ENCODE results near the gene HMCN1. TPM values are rescaled to one million over a fixed set of nuclear protein-coding genes. Genes with fewer than 3 reads are reported as not detected.

Gene HMCN1
- total RNA-seq, 4 donors from 2014 or later, result 53.0 to 87.9 (median 76.8) TPM

- Histone ChIP-seq H3K36me3 (no peaks in the 10 kb centered on the region), H3K9me3 (peaks cover 0 to 9% (median 0%) of the 10 kb centered on the region in 4 donors), H3K27me3 (no peaks in the 10 kb centered on the region), H3K4me3 (peak overlapping the region; percentile 62 to 72 (median 67)), H3K4me1 (peaks cover 0 to 35% (median 25%) of the 10 kb centered on the region in 4 donors), H3K27ac (replicated peaks in 1 of 4) (peak overlapping the region; percentile 84 to 91 (median 90))
- DNase-seq (ENCODE audit: extremely low spot score), result no peak
- WGBS, result 18% methylated on average over 10 of the region's 10 CpGs
- intact Hi-C loops (cut with DNase I), result no loop called here
- TF ChIP-seq EP300 (IDR thresholded peaks at IDR 0.05), result no peak
- TF ChIP-seq CTCF (IDR thresholded peaks at IDR 0.05), result no peak
- TF ChIP-seq POLR2A (IDR thresholded peaks at IDR 0.05; ENCODE audit: low read depth), result no peak
- no peak for TF ChIP-seq POLR2AphosphoS5 (IDR thresholded peaks at IDR 0.05)
These were observed 924 bp downstream of the HMCN1 start for GRCh38 chr1:185734929-185735700.

GRCh38 chr1:185735701-185736064 lies 1.5 kb downstream of the HMCN1 start:
- H3K27ac ChIP-seq (replicated peaks in 1 of 4), result peak overlapping the region; percentile 84 to 91 (median 90)
- no peaks in the 10 kb centered on the region for H3K27me3 ChIP-seq
- H3K36me3 ChIP-seq, result no peaks in the 10 kb centered on the region
- no peak for TF ChIP-seq CTCF (IDR thresholded peaks at IDR 0.05)
- TF ChIP-seq POLR2A (IDR thresholded peaks at IDR 0.05; ENCODE audit: low read depth), result no peak
- no peak for TF ChIP-seq POLR2AphosphoS5 (IDR thresholded peaks at IDR 0.05)
- TF ChIP-seq EP300 (IDR thresholded peaks at IDR 0.05), result no peak
- H3K4me3 ChIP-seq, result peak overlapping the region; percentile 62 to 72 (median 67)
- peaks cover 0 to 35% (median 25%) of the 10 kb centered on the region in 4 donors for H3K4me1 ChIP-seq
- no peak for DNase-seq (ENCODE audit: extremely low spot score)
- intact Hi-C loops (cut with DNase I), result no loop called here
- H3K9me3 ChIP-seq, result peaks cover 0 to 7% (median 0%) of the 10 kb centered on the region in 4 donors
- 21% methylated on average over 3 of the region's 3 CpGs for WGBS

DNA sequence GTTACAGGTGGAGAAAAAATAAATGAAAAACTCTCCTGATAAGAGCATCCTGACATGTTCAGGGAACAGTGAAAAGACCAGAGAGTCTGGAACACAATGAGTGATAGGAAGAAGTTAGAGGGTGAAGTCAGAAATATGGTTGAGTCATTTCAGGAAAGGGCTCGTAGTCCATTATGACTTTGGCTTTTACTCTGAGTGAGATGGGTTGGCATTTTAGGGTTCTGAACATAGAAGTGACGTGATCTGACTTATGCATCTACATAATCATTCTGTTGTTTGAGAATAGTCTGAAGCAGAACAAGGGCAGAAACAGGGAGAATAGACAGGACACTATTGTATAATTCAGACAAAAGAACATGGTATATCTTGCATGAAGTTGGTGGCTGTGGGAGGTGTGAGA lies 5.8 kb downstream of the HMCN1 start:
- H3K9me3 ChIP-seq, result peaks cover 0 to 4% (median 0%) of the 10 kb centered on the region in 4 donors
- no peak for TF ChIP-seq POLR2A (IDR thresholded peaks at IDR 0.05; ENCODE audit: low read depth)
- TF ChIP-seq POLR2AphosphoS5 (IDR thresholded peaks at IDR 0.05), result no peak
- no peak for TF ChIP-seq CTCF (IDR thresholded peaks at IDR 0.05)
- TF ChIP-seq EP300 (IDR thresholded peaks at IDR 0.05), result no peak
- H3K36me3 ChIP-seq, result no peaks in the 10 kb centered on the region
- no peaks in the 10 kb centered on the region for H3K27me3 ChIP-seq
- H3K27ac ChIP-seq (replicated peaks in 1 of 4), result no peak overlapping the region
- peaks cover 0 to 35% (median 31%) of the 10 kb centered on the region in 4 donors for H3K4me1 ChIP-seq
- no peak for DNase-seq (ENCODE audit: extremely low spot score)
- 83% methylated on average over 2 of the region's 2 CpGs for WGBS
- no peak overlapping the region for H3K4me3 ChIP-seq
- intact Hi-C loops (cut with DNase I), result no loop called here

GRCh38 chr1:185741551-185741950 lies 7.4 kb downstream of the HMCN1 start:
- H3K4me1 ChIP-seq, result peaks cover 0 to 51% (median 41%) of the 10 kb centered on the region in 4 donors
- no peaks in the 10 kb centered on the region for H3K27me3 ChIP-seq
- TF ChIP-seq POLR2AphosphoS5 (IDR thresholded peaks at IDR 0.05) (peak in 1 of 2 donors; percentile 37), CTCF (IDR thresholded peaks at IDR 0.05) (no peak)
- no peaks in the 10 kb centered on the region for H3K36me3 ChIP-seq
- no peak for DNase-seq (ENCODE audit: extremely low spot score)
- WGBS, result 45% methylated on average over 3 of the region's 3 CpGs
- H3K9me3 ChIP-seq, result peaks cover 0 to 4% (median 0%) of the 10 kb centered on the region in 4 donors
- peak overlapping the region in 3 of 4 donors; percentile 24 to 42 (median 38) for H3K27ac ChIP-seq (replicated peaks in 1 of 4)
- intact Hi-C loops (cut with DNase I), result no loop called here
- no peak overlapping the region for H3K4me3 ChIP-seq

All from esophagus muscularis mucosa (tissue), 4 donors.